Stimulated activated naive CD8-positive, alpha-beta T cell treated with anti-CD3 and anti-CD28 coated beads, Interleukin-15, amount 100 ng/mL, for 72 hours (primary cell): ENCODE results near the gene HIF3A.

ENCODE experiments used
- ATAC-seq: fragments of 150-1000 bp; cut with Tn5 transposase; 2 replicates; pipeline ENCODE4 v1.10.0; 2021; ENCODE audit warnings: mild to moderate bottlenecking, moderate library complexity
- DNase-seq, 2 donors: peaks; one replicate each; pipeline ENCODE4 v3.0.0; 2021 to 2022
- H3K27ac Mint-ChIP-seq, 2 donors: one replicate each; pipeline ENCODE4 v1.8.0; 2022; ENCODE audit warnings: mild to moderate bottlenecking in 2 of 2, mixed read lengths in 2 of 2, moderate library complexity in 2 of 2
- H3K27me3 Mint-ChIP-seq: one replicate; pipeline ENCODE4 v1.8.0; 2022; ENCODE audit warnings: mixed read lengths
- H3K4me1 Mint-ChIP-seq: one replicate; pipeline ENCODE4 v1.8.0; 2022; ENCODE audit warnings: mild to moderate bottlenecking, mixed read lengths
- H3K4me3 Mint-ChIP-seq, 2 donors: one replicate each; pipeline ENCODE4 v1.8.0; 2022; ENCODE audit warnings: mild to moderate bottlenecking in 2 of 2, mixed read lengths in 2 of 2, moderate library complexity in 1 of 2
- H3K9me3 Mint-ChIP-seq, 2 donors: one replicate each; pipeline ENCODE4 v1.8.0; 2022; ENCODE audit warnings: mixed read lengths in 2 of 2

HIF3A gene

DNA sequence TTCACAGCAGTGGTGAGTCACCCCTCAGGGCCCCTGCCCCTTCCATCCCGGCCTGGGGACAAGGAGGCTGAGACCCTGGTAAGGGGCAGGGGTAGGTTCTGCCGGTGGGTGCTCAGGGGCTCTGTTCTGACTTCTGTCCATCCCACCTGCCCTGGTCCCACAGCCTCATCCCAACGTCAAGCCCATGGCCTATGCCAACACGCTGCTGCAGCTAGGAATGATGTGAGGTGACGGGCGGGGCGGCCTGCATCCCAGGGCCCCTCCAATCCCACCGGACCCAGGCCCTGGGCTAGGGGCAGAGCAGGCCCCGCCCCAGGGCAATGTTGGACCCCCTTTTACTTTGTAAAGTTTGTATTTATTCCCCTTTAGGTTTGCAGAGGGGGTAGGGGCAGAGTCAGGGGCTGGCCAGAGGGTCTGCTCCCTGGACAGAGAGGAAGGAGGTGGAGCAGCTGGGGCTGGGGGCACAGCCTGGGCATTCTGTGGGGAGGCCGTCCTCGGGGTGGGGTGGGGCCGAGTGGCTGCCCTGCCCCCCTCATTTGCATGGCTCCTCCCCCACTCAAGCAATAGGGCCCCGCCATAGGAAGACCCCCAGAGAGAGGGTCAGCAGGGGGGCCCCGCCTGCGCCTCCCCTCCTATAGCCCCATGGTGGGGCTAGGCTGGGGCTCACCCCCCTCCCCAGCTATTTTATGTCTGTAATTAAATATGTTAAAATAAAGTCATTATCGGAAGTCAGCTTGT lies 93.4 kb downstream of the HIF3A start:
- Mint-ChIP-seq H3K9me3 (peaks cover 4 to 7% of the 10 kb centered on the region in 2 donors), H3K4me3 (no peak overlapping the region), H3K27me3 (no peaks in the 10 kb centered on the region), H3K27ac (no peak overlapping the region), H3K4me1 (peaks cover 18% of the 10 kb centered on the region)
- ATAC-seq (no peak), DNase-seq (no peak)

DNA sequence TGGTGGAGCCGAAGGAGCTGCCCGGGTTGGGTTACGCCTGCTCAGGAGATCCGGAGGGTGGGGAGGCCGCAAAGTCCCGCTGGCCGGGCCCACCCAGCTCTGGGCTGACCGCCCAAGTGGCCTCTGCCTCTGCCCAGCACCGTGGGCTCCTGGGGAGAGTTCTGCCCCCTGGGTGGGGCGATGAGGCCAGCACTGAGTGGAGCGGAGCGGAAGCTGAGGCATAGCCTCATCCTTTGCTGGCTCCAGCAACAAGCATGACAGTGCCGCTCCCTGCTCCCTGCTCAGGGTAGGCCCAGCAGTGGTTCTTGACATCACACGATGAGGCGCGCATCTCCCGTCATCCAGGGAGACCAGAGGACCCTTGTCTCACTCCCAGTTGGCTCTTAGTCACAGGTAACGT lies 94.0 kb downstream of the HIF3A start:
- Mint-ChIP-seq H3K27me3 (no peaks in the 10 kb centered on the region), H3K9me3 (peaks cover 4 to 7% of the 10 kb centered on the region in 2 donors), H3K27ac (no peak overlapping the region), H3K4me1 (peaks cover 18% of the 10 kb centered on the region), H3K4me3 (no peak overlapping the region)
- DNase-seq = no peak
- ATAC-seq = no peak

GRCh38 chr19:46391296-46392251 lies 94.7 kb downstream of the HIF3A start:
- Mint-ChIP-seq H3K4me3 (no peak overlapping the region), H3K4me1 (peaks cover 18% of the 10 kb centered on the region), H3K27me3 (no peaks in the 10 kb centered on the region), H3K27ac (no peak overlapping the region), H3K9me3 (peaks cover 4 to 7% of the 10 kb centered on the region in 2 donors)
- DNase-seq (no peak), ATAC-seq (no peak)

- peaks cover 4 to 7% of the 10 kb centered on the region in 2 donors for H3K9me3 Mint-ChIP-seq
- peaks cover under 1% of the 10 kb centered on the region for H3K27me3 Mint-ChIP-seq
- no peak overlapping the region for H3K4me3 Mint-ChIP-seq
- ATAC-seq (no peak), DNase-seq (no peak)
- H3K4me1 Mint-ChIP-seq = peaks cover 18% of the 10 kb centered on the region
- no peak overlapping the region for H3K27ac Mint-ChIP-seq
Measured at GRCh38 chr19:46392252-46392801, 95.5 kb downstream of the HIF3A start.

GRCh38 chr19:46392837-46393236 lies 96.0 kb downstream of the HIF3A start:
- peaks cover 18% of the 10 kb centered on the region for H3K4me1 Mint-ChIP-seq

More at GRCh38 chr19:46392837-46393236, 96.0 kb downstream of the HIF3A start:
- no peak for ATAC-seq
- H3K27ac Mint-ChIP-seq = no peak overlapping the region
- no peak overlapping the region for H3K4me3 Mint-ChIP-seq
- no peak for DNase-seq
- H3K27me3 Mint-ChIP-seq = peaks cover 5% of the 10 kb centered on the region
- peaks cover 4 to 7% of the 10 kb centered on the region in 2 donors for H3K9me3 Mint-ChIP-seq
